DMS153 treated with DMSO at 0.1 percent for 48 hours (cell line): ENCODE results near the gene IDI1.
"Not testable (repeated sequence)": the region's sequence is repeated elsewhere in the genome, so short reads cannot be mapped to it uniquely, and the experiment has no call there.

Source experiments
- DNase-seq: peaks from one replicate; lab custom pipeline; 2025; ENCODE audit not compliant: unreplicated experiment; lab: John Stamatoyannopoulos, UW

The IDI1 gene

GRCh38 chr10:1048732-1049424, at the start of gene IDI1:
TSS of gene IDI1 (minus strand) at chr10:1049119. CDS start at chr10:1049003, 116 bp downstream.
- peak; percentile 51 for DNase-seq

GRCh38 chr10:1097436-1097835, 48.5 kb upstream of the IDI1 start:
- DNase-seq = no peak

DNA sequence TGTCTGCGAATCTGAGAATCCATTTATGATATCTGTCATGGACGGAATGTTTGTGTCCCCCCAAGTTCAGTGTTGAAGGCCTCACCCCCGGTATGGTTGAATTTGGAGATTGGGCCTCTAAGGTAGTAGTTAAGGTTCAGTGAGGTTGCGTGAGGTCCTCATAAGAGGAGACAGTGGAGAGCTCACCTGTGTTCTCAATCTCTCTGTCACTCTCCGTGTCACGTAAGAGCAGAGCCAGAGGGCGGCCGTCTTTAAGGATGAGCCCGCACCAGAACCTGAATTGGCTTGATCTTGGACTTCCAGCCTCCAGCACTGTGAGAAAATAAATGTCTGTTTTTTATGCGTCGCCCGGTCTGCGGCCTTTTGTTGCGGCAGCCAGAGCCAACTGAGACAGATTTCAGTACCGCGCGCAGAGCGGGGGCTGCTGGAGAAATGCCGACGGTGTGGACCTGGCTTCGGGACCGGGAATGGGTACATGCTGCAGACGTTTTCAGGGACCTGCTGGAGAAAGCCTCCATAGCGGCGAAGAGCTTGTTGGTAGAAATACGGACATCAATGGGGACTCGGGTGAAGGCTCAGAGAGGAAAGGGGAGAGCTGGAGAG, 47.5 kb upstream of the IDI1 start:
- no peak for DNase-seq

DNA sequence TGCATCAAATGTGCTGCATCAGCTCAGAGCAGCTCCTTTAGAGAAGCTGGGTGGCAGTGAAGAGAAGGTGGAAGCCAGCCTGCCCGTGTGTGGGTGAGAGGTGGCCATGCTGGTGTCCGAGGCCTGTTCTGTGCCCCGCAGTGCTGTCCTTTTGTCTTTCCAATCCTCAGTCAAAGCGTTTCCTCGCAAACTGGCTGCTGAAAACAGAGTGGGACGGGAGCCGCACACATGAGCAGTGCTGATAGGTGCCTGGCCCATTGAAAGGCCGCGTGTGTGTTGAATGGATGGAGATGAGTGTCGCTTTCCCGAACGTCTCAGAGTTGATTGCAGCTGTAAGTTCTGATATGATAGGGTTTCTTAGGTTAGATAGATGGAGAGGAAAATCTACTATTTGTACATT, 46.6 kb upstream of the IDI1 start:
- no peak for DNase-seq

DNA sequence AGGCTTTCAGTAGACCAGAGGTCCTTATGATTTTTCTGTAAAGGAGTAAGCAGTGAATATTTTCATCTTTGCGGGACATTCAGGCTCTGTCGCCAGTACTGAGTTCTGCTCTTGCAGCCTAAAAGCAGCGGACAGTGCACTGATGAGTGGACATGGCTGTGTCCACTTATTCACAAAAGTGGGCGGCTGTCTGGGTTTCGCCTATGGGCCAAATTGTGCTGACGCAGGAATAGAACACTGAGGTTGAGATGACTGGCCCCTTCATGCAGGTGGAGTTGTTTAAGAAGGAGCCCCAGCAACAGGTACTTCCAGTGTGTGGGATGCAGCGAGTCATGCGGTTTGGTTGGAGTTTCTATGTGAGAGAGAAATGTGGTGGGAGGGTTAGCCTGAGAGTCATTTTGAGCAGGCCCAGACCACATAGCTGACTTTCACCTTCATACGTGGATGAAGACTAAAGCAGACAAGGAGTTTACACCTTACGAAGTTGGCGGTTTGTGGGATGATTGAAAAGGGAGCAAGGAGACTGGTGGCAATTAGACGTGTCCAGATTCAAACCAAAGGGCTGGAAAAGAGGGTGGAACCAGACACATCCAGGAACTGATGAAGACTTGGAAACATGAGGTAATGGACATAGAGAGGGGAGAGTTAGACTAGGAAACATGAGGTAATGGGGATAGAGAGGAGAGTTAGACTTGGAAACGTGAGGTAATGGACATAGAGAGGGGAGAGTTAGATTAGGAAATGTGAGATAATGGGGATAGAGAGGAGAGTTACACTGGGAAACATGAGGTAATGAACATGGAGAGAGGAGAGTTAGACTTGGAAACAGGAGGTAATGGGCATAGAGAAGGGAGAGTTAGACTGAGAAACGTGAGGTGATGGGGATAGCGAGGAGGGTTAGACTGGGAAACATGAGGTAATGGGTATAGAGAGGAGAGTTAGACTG, 45.5 kb upstream of the IDI1 start:
- no peak for DNase-seq

DNA sequence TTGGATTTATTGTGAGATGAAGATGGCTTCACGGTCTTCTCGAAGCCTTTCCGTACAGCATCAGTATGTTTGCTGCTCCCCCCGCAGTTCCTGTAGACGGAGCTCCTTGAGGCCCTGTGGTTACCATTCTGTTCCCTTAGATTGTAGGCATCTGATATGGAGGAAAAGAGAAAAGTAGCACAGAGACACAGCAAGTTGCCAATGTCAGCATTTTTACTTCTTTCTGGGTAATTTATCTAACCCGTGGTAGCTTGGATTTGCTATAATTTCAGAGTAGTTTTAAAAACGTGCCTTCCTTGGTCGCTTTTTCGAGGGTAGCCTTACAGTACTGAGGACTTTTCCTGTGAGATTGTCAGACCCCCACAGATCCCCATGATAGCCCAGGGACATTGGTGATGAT, 44.8 kb upstream of the IDI1 start:
- no peak for DNase-seq

GRCh38 chr10:1090696-1091095, 41.8 kb upstream of the IDI1 start:
- DNase-seq = no peak

- no peak for DNase-seq
These were observed 40.2 kb upstream of the IDI1 start for GRCh38 chr10:1089017-1089689.

- no peak for DNase-seq
These were observed 37.9 kb upstream of the IDI1 start for GRCh38 chr10:1086787-1087186.

DNA sequence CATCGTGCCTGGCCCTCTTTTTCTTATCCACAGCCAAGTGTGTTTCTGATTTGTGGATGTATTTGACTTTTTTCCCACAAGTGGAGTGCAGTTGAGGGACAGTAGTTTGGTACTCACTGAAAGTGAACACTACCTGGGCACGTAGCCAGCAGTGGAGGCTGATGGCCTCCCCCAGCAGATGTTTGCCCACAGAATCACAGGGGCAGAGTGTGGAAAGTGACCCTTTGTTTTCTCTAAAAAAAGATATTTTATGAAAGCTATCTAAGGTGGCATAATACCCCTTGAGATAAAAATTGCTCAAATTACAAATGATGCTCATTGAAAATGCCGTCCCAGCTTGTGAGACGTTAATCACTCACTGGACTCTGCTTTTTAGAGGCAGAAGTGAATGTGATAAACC, 36.3 kb upstream of the IDI1 start:
- no peak for DNase-seq

GRCh38 chr10:1084011-1084950, 35.4 kb upstream of the IDI1 start:
- no peak for DNase-seq

GRCh38 chr10:1083581-1083980, 34.7 kb upstream of the IDI1 start:
- DNase-seq = no peak

DNA sequence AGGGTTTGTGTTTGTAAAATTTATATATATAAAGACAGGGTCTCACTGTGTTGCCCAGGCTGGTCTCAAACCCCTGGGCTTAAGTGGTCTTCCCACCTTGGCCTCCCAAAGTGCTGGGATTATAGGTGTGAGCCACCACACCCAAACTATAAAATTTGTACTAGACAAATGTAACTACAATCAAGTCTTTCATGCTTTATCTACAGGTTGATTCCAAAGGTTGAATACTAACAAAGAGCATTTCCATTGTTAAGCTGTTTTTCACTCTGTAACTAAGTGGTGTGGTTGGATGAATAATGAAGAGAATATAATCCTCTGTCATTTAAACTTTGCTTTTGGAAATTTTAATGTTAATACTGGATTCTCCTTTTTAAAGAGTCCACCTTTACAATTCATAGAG, 29.7 kb upstream of the IDI1 start:
- DNase-seq = no peak

- DNase-seq = no peak
These were observed 25.9 kb upstream of the IDI1 start for GRCh38 chr10:1074748-1075308.

GRCh38 chr10:1074052-1074747, 25.3 kb upstream of the IDI1 start:
- no peak for DNase-seq

DNA sequence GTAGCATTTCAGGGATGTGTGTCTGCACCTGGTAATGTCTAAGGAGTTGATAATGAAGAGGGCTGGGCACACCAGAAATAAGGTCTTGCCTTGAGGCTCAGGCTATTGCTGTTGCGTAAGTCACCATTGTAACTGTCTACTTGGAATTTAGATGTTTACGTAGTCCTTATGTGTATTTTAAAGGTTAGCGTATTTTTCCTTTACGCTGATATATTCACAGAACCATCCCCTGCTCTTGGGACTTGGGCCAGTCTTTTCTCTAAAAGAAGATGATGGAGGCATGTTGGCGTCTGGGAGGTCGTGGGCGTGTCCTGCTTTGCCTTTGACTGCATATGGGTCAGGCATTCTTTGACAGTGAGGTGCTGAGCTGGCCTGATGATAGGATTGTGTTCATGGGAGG, 22.0 kb upstream of the IDI1 start:
- no peak for DNase-seq

- DNase-seq = no peak
These were observed 19.8 kb upstream of the IDI1 start for GRCh38 chr10:1068380-1069361.

DNA sequence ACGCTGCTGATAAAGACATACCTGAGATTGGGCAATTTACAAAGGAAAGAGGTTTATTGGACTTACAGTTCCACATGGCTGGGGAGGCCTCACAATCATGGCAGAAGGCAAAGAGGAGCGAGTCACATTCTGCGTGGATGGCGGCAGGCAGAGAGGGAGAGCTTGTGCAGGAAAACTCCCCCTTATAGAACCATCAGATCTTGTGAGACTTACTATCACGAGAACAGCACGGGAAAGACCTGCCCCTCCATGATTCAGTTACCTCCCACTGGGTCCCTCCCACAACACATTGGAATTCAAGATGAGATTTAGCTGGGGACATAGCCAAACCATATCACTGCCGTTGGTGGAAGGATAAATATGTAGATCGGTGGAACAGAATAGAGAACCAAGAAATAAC, 17.8 kb upstream of the IDI1 start:
- DNase-seq = not testable (repeated sequence)
